Fibroblast of skin of right quadriceps (primary cell): ENCODE measurements around the gene SLAMF6.
"Not testable (repeated sequence)": the region's sequence is repeated elsewhere in the genome, so short reads cannot be mapped to it uniquely, and the experiment has no call there.

ENCODE experiments used
- DNase-seq: peaks from one replicate; pipeline ENCODE4 v3.0.0-alpha.2; 2013

Gene SLAMF6

GRCh38 chr1:160541622-160542302, 18.7 kb upstream of the SLAMF6 start:
- no peak for DNase-seq

- DNase-seq: no peak
Measured at GRCh38 chr1:160540859-160541233, 17.8 kb upstream of the SLAMF6 start.

- DNase-seq: no peak
Measured at GRCh38 chr1:160539990-160540858, 17.2 kb upstream of the SLAMF6 start.

GRCh38 chr1:160539684-160539989, 16.6 kb upstream of the SLAMF6 start:
- DNase-seq: no peak

GRCh38 chr1:160538985-160539651, 16.1 kb upstream of the SLAMF6 start:
- DNase-seq: no peak

GRCh38 chr1:160537714-160538665, 14.9 kb upstream of the SLAMF6 start:
- DNase-seq: no peak

- DNase-seq: no peak
Measured at GRCh38 chr1:160534823-160535605, 12.0 kb upstream of the SLAMF6 start.

- not testable (repeated sequence) for DNase-seq
Measured at GRCh38 chr1:160532557-160532813, 9.4 kb upstream of the SLAMF6 start.

GRCh38 chr1:160531809-160532556, 8.9 kb upstream of the SLAMF6 start:
- DNase-seq: not testable (repeated sequence)

GRCh38 chr1:160529401-160529952, 6.4 kb upstream of the SLAMF6 start:
- not testable (repeated sequence) for DNase-seq

GRCh38 chr1:160523789-160524188, 734 bp upstream of the SLAMF6 start:
- not testable (repeated sequence) for DNase-seq

- DNase-seq: no peak
Measured at GRCh38 chr1:160522136-160522535, 919 bp downstream of the SLAMF6 start.

- no peak for DNase-seq
Measured at GRCh38 chr1:160521554-160521953, 1.5 kb downstream of the SLAMF6 start.

GRCh38 chr1:160520999-160521398, 2.1 kb downstream of the SLAMF6 start:
- DNase-seq: no peak

GRCh38 chr1:160520582-160520981, 2.5 kb downstream of the SLAMF6 start:
- no peak for DNase-seq

GRCh38 chr1:160519642-160520435, 3.2 kb downstream of the SLAMF6 start:
- no peak for DNase-seq

GRCh38 chr1:160517519-160517918, 5.5 kb downstream of the SLAMF6 start:
- DNase-seq: not testable (repeated sequence)

- DNase-seq: not testable (repeated sequence)
Measured at GRCh38 chr1:160515908-160516307, 7.1 kb downstream of the SLAMF6 start.

GRCh38 chr1:160504651-160505050, 18.4 kb downstream of the SLAMF6 start:
- DNase-seq: no peak

GRCh38 chr1:160503087-160503486, 20.0 kb downstream of the SLAMF6 start:
- no peak for DNase-seq
